ENCODE results near the gene TMEM253.

DNA sequence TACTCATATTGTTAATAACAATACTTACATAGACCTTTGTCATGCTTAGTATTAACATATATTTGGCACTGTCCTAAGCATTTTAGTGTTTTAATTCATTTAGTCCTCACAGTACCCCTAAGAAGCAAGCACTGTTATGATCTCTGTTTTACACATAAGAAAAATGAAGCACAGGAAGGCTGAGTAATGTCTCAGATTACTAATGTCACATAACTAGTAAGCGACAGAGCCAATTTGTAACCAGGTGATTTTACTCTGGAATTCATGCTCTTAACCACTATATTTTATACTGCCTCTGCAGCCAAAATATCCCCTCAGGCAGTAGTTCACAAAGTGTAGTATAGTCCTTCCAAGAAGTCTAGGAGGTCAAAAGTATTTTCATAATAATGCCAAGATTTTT lies 20.3 kb downstream of the TMEM253 start:
- TF ChIP-seq, protein P1, sequence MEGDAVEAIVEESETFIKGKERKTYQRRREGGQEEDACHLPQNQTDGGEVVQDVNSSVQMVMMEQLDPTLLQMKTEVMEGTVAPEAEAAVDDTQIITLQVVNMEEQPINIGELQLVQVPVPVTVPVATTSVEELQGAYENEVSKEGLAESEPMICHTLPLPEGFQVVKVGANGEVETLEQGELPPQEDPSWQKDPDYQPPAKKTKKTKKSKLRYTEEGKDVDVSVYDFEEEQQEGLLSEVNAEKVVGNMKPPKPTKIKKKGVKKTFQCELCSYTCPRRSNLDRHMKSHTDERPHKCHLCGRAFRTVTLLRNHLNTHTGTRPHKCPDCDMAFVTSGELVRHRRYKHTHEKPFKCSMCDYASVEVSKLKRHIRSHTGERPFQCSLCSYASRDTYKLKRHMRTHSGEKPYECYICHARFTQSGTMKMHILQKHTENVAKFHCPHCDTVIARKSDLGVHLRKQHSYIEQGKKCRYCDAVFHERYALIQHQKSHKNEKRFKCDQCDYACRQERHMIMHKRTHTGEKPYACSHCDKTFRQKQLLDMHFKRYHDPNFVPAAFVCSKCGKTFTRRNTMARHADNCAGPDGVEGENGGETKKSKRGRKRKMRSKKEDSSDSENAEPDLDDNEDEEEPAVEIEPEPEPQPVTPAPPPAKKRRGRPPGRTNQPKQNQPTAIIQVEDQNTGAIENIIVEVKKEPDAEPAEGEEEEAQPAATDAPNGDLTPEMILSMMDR (IDR thresholded peaks at IDR 0.05) = no peak
- TF ChIP-seq POLR2A (IDR thresholded peaks at IDR 0.05) = no peak

Measured in esophagus squamous epithelium (tissue), 4 donors.